RWPE2 (cell line): ENCODE measurements around the gene TENT4A.

Experiments
- ATAC-seq: fragments of 200-7000 bp; cut with Tn5 transposase; 3 replicates; pipeline ENCODE4 v1.9.1; 2021; ENCODE audit warnings: low read depth
- DNase-seq: peaks from one replicate; pipeline ENCODE4 v3.0.0-alpha.2; 2020; ENCODE audit warnings: low spot score
- H3K27ac ChIP-seq: fragments of 450-650 bp; 2 replicates; pipeline ENCODE4 v1.5.1; 2017; ENCODE audit warnings: mild to moderate bottlenecking; ENCODE audit not compliant: poor library complexity, severe bottlenecking
- H3K27me3 ChIP-seq: fragments of 250-450 bp; sonication (Bioruptor Pico); 2 replicates; pipeline ENCODE4 v1.5.1; 2021; ENCODE audit warnings: mild to moderate bottlenecking, moderate library complexity; ENCODE audit not compliant: insufficient read depth, poor library complexity, severe bottlenecking
- H3K36me3 ChIP-seq: fragments of 250-450 bp; sonication (Bioruptor Pico); 2 replicates; pipeline ENCODE4 v1.5.1; 2020; ENCODE audit warnings: low read depth, mild to moderate bottlenecking, moderate library complexity
- H3K4me1 ChIP-seq: fragments of 250-450 bp; sonication (Bioruptor Pico); 2 replicates; pipeline ENCODE4 v1.5.1; 2021; ENCODE audit warnings: mild to moderate bottlenecking, moderate library complexity; ENCODE audit not compliant: insufficient read depth, poor library complexity, severe bottlenecking
- H3K4me3 ChIP-seq: fragments of 250-450 bp; sonication (Bioruptor Pico); 2 replicates; pipeline ENCODE4 v1.5.1; 2021; ENCODE audit warnings: mild to moderate bottlenecking, moderate library complexity; ENCODE audit not compliant: severe bottlenecking
- H3K9me3 ChIP-seq: fragments of 250-450 bp; sonication (Bioruptor Pico); 2 replicates; pipeline ENCODE4 v1.5.1; 2021; ENCODE audit warnings: mild to moderate bottlenecking, moderate library complexity; ENCODE audit not compliant: severe bottlenecking
- TF ChIP-seq, protein P1 (sequence below): fragments of 450-650 bp; IDR thresholded peaks from one replicate; pipeline ENCODE4 v1.5.1; 2017; ENCODE audit warnings: mild to moderate bottlenecking, moderate library complexity; ENCODE audit not compliant: poor library complexity, severe bottlenecking

TENT4A gene

DNA sequence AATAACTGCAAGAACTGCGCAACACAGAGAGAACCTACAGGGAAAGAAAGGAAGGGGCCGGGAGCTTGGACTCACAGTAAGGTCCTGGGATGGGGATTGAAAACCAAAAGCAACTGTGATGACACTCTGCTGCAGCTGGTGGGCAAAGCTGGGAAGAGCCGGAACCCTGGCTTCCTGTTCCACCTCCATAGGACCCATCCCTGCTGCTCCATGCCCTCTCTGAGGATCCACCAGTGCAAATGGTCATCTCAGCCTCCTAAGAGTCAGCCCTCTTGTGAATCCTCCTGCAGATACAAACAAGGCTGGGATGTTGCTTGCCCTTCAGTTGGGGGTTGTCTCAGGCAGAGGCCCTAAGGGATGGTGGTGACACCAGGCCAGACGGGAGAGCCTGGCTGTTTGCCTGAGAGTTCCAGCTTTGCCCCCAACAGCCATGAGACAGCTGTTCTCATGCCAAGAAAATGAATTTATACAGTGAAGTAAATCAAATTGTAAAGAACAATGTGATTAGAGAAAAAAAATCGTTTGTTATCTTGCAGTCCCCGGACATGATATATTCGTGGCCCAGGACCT, 90.8 kb downstream of the TENT4A start:
- no peak for DNase-seq
- no peak for ATAC-seq
- no peaks in the 10 kb centered on the region for H3K27me3 ChIP-seq
- H3K36me3 ChIP-seq: no peaks in the 10 kb centered on the region
- no peak overlapping the region for H3K27ac ChIP-seq
- no peaks in the 10 kb centered on the region for H3K4me1 ChIP-seq
- TF ChIP-seq, protein P1, sequence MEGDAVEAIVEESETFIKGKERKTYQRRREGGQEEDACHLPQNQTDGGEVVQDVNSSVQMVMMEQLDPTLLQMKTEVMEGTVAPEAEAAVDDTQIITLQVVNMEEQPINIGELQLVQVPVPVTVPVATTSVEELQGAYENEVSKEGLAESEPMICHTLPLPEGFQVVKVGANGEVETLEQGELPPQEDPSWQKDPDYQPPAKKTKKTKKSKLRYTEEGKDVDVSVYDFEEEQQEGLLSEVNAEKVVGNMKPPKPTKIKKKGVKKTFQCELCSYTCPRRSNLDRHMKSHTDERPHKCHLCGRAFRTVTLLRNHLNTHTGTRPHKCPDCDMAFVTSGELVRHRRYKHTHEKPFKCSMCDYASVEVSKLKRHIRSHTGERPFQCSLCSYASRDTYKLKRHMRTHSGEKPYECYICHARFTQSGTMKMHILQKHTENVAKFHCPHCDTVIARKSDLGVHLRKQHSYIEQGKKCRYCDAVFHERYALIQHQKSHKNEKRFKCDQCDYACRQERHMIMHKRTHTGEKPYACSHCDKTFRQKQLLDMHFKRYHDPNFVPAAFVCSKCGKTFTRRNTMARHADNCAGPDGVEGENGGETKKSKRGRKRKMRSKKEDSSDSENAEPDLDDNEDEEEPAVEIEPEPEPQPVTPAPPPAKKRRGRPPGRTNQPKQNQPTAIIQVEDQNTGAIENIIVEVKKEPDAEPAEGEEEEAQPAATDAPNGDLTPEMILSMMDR: no peak
- H3K9me3 ChIP-seq: peaks cover 6% of the 10 kb centered on the region
- no peak overlapping the region for H3K4me3 ChIP-seq

DNA sequence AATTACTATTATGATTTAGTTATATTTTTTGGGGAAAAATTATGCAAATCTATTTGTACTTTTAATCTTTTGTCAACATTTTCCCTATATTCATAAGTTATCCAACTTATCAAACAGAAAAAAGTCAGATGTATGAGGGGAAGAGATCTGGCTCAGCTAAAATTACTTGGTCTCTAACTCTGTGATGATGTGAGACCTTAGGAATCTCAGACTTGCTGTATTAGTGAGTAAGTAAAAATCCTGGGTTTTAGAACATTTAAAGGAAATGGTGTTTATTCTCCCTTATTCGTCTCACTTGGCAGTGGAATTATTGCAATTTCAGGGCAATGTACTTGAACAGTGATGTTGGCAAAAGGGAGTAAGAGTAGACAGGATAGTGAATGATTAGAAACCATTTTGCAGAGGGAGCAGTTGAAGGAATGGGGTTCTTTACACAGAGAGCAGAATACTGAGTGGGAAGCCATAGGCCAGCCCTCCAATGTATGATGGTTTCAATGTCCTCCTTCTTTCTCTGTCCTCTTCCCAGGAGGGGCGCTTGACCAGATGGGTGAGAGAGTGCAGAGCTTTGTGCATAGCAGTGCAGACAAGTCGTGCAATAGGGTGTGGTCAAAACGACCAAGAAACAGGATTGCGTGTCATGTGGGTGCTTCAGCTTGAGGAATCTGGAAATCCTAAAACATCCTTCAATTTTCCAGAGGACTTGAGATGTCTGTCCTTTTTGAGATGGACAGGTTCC, 91.7 kb downstream of the TENT4A start:
- TF ChIP-seq, protein P1: no peak
- no peaks in the 10 kb centered on the region for H3K4me1 ChIP-seq
- DNase-seq (no peak), ATAC-seq (peak; percentile 31; the same call in 1 of the 3 replicates)
- H3K27me3 ChIP-seq: no peaks in the 10 kb centered on the region
- no peak overlapping the region for H3K4me3 ChIP-seq
- H3K9me3 ChIP-seq: peaks cover 6% of the 10 kb centered on the region
- H3K27ac ChIP-seq: no peak overlapping the region
- no peaks in the 10 kb centered on the region for H3K36me3 ChIP-seq

DNA sequence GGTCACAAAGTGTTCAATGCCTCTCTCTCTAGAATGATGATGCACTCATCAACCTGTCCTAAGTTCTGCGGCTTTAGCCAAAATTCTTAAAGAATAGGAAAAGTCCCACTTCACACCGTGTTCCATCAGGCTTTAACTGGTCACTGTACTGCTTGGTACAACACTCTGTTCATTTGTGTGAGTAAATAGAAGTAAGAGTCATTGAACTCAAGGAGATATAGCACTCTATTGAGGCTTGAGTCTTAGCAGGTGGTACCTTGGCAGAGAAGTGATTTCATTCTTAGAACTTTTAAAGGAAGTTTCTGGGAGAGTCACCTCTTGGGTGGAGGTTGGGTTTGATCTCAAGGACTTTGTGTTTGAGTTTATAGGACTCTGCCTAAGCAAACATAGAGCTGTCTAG, 92.6 kb downstream of the TENT4A start:
- Histone ChIP-seq H3K36me3 (no peaks in the 10 kb centered on the region), H3K9me3 (peaks cover 6% of the 10 kb centered on the region), H3K4me3 (no peak overlapping the region), H3K4me1 (no peaks in the 10 kb centered on the region), H3K27me3 (no peaks in the 10 kb centered on the region), H3K27ac (no peak overlapping the region)
- TF ChIP-seq, protein P1: no peak
- ATAC-seq (no peak), DNase-seq (no peak)
